Large intestine (tissue), 3 donors: Measurements from ENCODE around the gene CPLX1. TPM values are rescaled to one million over a fixed set of nuclear protein-coding genes. Genes with fewer than 3 reads are reported as not detected.

Experiments used
- DNase-seq, 2 donors: peaks; one replicate each; pipeline versions ENCODE4 v3.0.0 to v3.0.0-alpha.2; 2013
- H3K27ac ChIP-seq: one replicate; pipeline ENCODE4 v1.5.1; 2013; ENCODE audit warnings: low read length
- H3K27me3 ChIP-seq: 2 replicates; pipeline ENCODE4 v1.6.1; 2013; ENCODE audit warnings: low read length; ENCODE audit not compliant: control insufficient read depth, insufficient read depth
- H3K36me3 ChIP-seq: 2 replicates; pipeline ENCODE4 v1.6.1; 2013; ENCODE audit warnings: low read length; ENCODE audit not compliant: control insufficient read depth, insufficient read depth
- H3K4me1 ChIP-seq: one replicate; pipeline ENCODE4 v1.6.1; 2013; ENCODE audit warnings: low read length; ENCODE audit not compliant: control insufficient read depth, insufficient read depth
- H3K4me3 ChIP-seq: one replicate; pipeline ENCODE4 v1.5.1; 2013; ENCODE audit warnings: low read length
- H3K9me3 ChIP-seq: one replicate; pipeline ENCODE4 v1.6.1; 2013; ENCODE audit warnings: mild to moderate bottlenecking, low read depth, low read length, moderate library complexity; ENCODE audit not compliant: control insufficient read depth
- WGBS: methylation state at CpG from one replicate; pipeline ENCODE4 v1.1.5; 2013; ENCODE audit warnings: low lambda C conversion rate; ENCODE audit not compliant: insufficient coverage; 5-methylcytosine and 5-hydroxymethylcytosine counted together
- polyA plus RNA-seq: library from polyadenylated mRNA; unstranded; fragments of 120-200 nt; gene quantifications from one replicate; pipeline ENCODE4 v1.2.1, GENCODE V29; 2013

Gene CPLX1
- polyA plus RNA-seq, 1 donor = 2.8 TPM

GRCh38 chr4:791898-792625 lies 33.9 kb downstream of the CPLX1 start:
- H3K4me1 ChIP-seq = peaks cover 20% of the 10 kb centered on the region
- H3K36me3 ChIP-seq = no peaks in the 10 kb centered on the region
- peak in 1 of 2 donors; percentile 46 for DNase-seq
- H3K27ac ChIP-seq = no peak overlapping the region
- H3K27me3 ChIP-seq = peaks cover 80% of the 10 kb centered on the region
- WGBS = no CpG with 5 or more reads among the region's 50 CpGs
- no peak overlapping the region for H3K4me3 ChIP-seq
- peaks cover 11% of the 10 kb centered on the region for H3K9me3 ChIP-seq

GRCh38 chr4:791252-791897 lies 34.6 kb downstream of the CPLX1 start:
- Histone ChIP-seq H3K9me3 (peaks cover 11% of the 10 kb centered on the region), H3K36me3 (no peaks in the 10 kb centered on the region), H3K27ac (no peak overlapping the region), H3K4me3 (no peak overlapping the region), H3K27me3 (peaks cover 83% of the 10 kb centered on the region), H3K4me1 (peaks cover 20% of the 10 kb centered on the region)
- no peak for DNase-seq
- no CpG with 5 or more reads among the region's 29 CpGs for WGBS

DNA sequence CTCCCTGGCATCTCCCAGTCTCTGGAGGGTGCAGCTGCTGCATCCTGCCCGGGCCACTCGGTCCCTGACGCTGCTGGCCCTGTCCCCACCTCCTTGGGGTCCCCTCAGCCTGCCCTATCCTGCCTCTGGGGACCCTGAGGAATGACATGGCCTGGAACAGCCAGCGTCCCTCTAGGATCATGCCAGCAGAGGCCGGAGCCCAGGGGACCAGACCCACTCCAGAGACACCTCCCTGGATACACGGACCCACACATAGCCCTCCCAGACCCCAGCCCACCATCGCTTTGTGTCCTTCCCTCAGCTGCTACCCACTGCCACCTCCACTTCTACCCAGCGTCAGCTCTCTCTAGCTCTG lies 35.5 kb downstream of the CPLX1 start:
- H3K4me3 ChIP-seq = no peak overlapping the region
- WGBS = 83% methylated on average over 2 of the region's 8 CpGs
- H3K36me3 ChIP-seq = no peaks in the 10 kb centered on the region
- peaks cover 20% of the 10 kb centered on the region for H3K4me1 ChIP-seq
- H3K9me3 ChIP-seq = peaks cover 11% of the 10 kb centered on the region
- peaks cover 83% of the 10 kb centered on the region for H3K27me3 ChIP-seq
- no peak overlapping the region for H3K27ac ChIP-seq
- DNase-seq = no peak

- Histone ChIP-seq H3K4me1 (peaks cover 19% of the 10 kb centered on the region), H3K4me3 (no peak overlapping the region), H3K9me3 (peaks cover 16% of the 10 kb centered on the region), H3K27ac (no peak overlapping the region), H3K36me3 (no peaks in the 10 kb centered on the region), H3K27me3 (peaks cover 83% of the 10 kb centered on the region)
- WGBS = no CpG with 5 or more reads among the region's 27 CpGs
- peak in 1 of 2 donors; percentile 50 for DNase-seq
Measured at GRCh38 chr4:789571-790465, 36.1 kb downstream of the CPLX1 start.

- Histone ChIP-seq H3K27ac (no peak overlapping the region), H3K4me3 (no peak overlapping the region), H3K9me3 (peaks cover 19% of the 10 kb centered on the region), H3K36me3 (no peaks in the 10 kb centered on the region), H3K4me1 (peaks cover 19% of the 10 kb centered on the region), H3K27me3 (peaks cover 80% of the 10 kb centered on the region)
- no peak for DNase-seq
- no CpG with 5 or more reads among the region's 18 CpGs for WGBS
Measured at GRCh38 chr4:788636-789297, 37.2 kb downstream of the CPLX1 start.

DNA sequence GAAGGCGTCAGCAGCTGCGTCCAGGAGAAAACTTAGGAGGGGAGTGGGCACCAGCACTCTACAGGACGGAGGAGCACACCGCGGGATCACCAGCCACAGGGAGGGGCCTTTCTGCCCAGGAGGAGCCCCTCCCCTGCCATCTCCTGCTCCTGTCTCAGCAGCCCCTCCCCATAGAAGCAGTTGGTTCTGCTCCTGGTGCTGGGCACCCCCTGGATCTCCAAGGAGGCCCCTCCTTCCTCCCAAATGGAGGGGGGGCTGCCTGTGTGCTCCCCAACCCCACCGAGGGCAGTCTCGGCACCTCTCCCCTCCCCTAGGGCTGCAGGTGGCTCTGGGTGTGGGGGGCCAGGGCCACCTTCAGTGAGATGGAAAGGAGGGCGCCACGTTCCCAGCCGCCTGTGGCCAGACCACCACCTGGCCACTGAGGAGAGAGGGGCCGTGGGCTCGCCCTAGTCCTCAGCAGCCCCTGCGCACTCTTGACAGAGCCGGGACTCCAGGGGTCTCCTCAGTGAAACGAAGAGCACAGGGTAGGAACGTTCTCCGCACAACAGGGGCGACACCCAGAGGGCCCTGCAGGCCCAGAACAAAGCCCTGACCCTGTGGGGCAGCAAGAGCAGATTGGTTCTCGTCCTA lies 37.8 kb downstream of the CPLX1 start:
- no peak for DNase-seq
- no peak overlapping the region for H3K27ac ChIP-seq
- H3K4me1 ChIP-seq = peaks cover 19% of the 10 kb centered on the region
- no peaks in the 10 kb centered on the region for H3K36me3 ChIP-seq
- peaks cover 74% of the 10 kb centered on the region for H3K27me3 ChIP-seq
- no peak overlapping the region for H3K4me3 ChIP-seq
- H3K9me3 ChIP-seq = peaks cover 19% of the 10 kb centered on the region
- no CpG with 5 or more reads among the region's 19 CpGs for WGBS

DNA sequence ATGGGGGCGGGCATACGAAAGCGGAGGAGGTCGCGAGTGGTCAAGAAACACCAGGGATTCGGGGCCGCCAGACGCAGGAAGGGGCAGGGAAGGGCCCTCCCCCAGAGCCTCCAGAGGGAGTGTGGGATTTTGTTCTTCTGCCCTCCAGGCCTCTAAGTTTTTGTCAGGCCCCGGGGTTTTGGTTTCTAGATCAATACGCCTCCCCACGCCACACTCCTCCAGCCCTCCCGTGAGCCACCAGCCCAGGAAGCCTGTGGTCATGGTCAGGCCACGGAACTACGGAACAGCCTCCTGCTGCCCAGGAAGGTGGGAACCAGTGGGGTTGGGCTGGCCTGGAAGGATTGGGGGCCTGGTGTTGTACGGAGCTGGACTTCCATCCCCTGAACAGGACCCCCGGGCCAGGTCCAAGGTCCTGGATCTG lies 38.4 kb downstream of the CPLX1 start:
- no peak overlapping the region for H3K4me3 ChIP-seq
- no peak for DNase-seq
- no CpG with 5 or more reads among the region's 16 CpGs for WGBS
- peaks cover 68% of the 10 kb centered on the region for H3K27me3 ChIP-seq
- H3K36me3 ChIP-seq = no peaks in the 10 kb centered on the region
- H3K27ac ChIP-seq = no peak overlapping the region
- H3K4me1 ChIP-seq = peaks cover 22% of the 10 kb centered on the region
- peaks cover 19% of the 10 kb centered on the region for H3K9me3 ChIP-seq

DNA sequence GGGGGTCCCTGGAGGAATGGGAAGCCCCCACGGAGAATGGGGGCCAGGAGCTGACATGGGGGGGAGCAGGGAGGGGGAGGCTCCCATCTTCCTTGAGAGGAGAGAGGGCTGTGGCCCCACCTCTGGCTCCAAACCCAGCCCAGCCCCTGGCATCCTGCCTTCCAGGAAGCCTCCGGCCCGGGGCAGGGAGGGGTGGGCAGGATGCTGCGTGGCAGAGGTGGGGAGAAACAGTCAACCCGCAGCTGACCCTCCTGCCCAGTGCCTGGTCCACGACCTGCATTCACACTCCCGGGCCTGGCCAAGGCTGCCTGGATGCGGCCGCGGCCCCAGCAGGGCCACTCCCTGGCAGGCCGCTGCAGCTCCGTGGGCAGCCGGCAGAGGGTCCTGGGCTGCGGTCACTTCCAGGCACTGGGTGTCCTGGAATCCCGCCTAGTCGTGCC lies 39.0 kb downstream of the CPLX1 start:
- Histone ChIP-seq H3K9me3 (peaks cover 15% of the 10 kb centered on the region), H3K27me3 (peaks cover 61% of the 10 kb centered on the region), H3K36me3 (no peaks in the 10 kb centered on the region), H3K4me3 (no peak overlapping the region), H3K27ac (no peak overlapping the region), H3K4me1 (peaks cover 25% of the 10 kb centered on the region)
- no peak for DNase-seq
- no CpG with 5 or more reads among the region's 16 CpGs for WGBS

DNA sequence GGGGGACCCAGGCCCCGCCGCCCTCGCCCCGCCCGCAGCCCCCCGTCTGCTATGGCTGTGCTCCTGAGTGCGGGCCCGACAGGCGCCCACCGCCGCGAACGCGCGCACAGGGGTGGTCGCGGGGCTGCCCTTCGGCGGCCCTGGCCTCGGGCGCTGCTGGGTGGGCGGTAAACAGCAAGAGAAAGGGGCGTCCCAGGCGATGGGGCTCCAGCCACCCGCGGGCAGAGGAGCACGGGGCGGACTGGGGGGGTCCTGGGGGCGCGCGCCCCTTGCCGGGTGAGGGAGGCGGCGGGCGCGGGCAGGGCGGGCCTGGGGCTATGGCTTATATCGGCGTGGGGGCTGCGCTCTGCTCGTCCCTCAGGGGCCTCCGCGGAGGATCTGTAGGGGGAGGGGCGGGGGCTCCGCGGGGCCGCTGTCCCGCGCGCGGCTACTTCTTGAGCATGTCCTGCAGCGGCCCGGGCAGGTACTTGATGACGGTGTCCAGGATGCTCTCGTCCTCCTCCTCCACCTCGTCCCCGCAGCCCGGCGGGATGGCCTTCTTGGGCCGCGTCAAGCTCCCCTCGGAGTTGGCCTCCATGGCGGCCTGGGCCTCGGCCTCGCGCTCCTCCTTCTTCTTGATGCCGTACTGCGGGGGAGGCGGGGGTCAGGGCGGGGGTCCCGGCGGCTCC lies 39.7 kb downstream of the CPLX1 start:
- H3K4me1 ChIP-seq = peaks cover 25% of the 10 kb centered on the region
- no peak overlapping the region for H3K27ac ChIP-seq
- H3K27me3 ChIP-seq = peaks cover 55% of the 10 kb centered on the region
- H3K9me3 ChIP-seq = peaks cover 11% of the 10 kb centered on the region
- H3K4me3 ChIP-seq = no peak overlapping the region
- DNase-seq = no peak
- WGBS = no CpG with 5 or more reads among the region's 72 CpGs
- H3K36me3 ChIP-seq = no peaks in the 10 kb centered on the region
